ENCODE measurements around the gene KRT12.

Gene KRT12

DNA sequence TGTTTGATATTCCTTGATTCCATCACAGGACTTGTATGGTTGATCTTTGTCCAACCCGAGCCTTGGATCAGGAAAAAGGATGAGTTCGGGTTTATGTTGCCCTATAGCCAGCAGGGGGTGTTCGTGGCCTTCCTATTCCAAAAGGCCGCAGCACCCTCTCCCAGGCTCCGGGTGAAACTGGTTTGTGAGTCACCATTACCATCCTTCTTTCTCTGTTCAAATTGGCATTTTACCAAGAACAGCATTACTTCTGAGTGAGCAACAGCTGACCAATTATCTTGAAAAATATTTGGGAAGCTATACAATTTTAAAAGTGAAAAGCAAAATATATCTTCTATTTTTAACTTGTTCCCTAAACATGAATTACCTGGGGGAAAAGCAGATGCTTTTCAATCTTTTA is 42.3 kb upstream of the KRT12 start:
- TF ChIP-seq, protein P1, sequence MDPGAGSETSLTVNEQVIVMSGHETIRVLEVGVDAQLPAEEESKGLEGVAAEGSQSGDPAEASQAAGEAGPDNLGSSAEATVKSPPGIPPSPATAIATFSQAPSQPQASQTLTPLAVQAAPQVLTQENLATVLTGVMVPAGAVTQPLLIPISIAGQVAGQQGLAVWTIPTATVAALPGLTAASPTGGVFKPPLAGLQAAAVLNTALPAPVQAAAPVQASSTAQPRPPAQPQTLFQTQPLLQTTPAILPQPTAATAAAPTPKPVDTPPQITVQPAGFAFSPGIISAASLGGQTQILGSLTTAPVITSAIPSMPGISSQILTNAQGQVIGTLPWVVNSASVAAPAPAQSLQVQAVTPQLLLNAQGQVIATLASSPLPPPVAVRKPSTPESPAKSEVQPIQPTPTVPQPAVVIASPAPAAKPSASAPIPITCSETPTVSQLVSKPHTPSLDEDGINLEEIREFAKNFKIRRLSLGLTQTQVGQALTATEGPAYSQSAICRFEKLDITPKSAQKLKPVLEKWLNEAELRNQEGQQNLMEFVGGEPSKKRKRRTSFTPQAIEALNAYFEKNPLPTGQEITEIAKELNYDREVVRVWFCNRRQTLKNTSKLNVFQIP (CRISPR knock-in tag; IDR thresholded peaks at IDR 0.05; ENCODE audit: borderline replicate concordance, low read depth): no peak
- TF ChIP-seq ISL1 (CRISPR knock-in tag; IDR thresholded peaks at IDR 0.05): 0 out of 2 replicates have a peak, but pooled peaks have one; percentile 28
- ATAC-seq: peak; percentile 97

DNA sequence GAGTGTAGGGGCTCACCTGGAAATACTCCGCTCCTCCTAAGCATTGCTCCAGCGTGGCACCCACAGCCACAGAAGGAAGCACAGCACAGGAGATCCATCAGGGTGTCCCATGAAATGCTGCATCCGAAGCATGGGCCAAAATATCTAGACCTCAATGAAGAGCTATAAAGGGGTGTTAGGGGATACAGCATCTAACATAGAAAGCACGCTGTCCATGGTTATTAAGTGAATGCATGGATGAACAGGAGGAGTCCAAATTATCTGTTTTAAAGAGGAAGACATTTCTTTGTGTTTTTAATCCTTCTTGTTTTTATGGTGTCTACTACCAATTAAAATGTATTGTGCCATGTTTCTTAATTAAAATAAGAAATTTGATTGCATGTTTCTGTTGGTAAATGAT is 39.6 kb upstream of the KRT12 start:
- ATAC-seq: no peak
- TF ChIP-seq BACH2 (CRISPR knock-in tag; IDR thresholded peaks at IDR 0.05; ENCODE audit: borderline replicate concordance): no peak
- TF ChIP-seq, protein P1 (CRISPR knock-in tag; IDR thresholded peaks at IDR 0.05; ENCODE audit: borderline replicate concordance, low read depth): no peak
- no peak for TF ChIP-seq ZFP3 (CRISPR knock-in tag; IDR thresholded peaks at IDR 0.05)
- TF ChIP-seq ZFP30 (CRISPR knock-in tag; IDR thresholded peaks at IDR 0.05): no peak
- TF ChIP-seq, protein P2, sequence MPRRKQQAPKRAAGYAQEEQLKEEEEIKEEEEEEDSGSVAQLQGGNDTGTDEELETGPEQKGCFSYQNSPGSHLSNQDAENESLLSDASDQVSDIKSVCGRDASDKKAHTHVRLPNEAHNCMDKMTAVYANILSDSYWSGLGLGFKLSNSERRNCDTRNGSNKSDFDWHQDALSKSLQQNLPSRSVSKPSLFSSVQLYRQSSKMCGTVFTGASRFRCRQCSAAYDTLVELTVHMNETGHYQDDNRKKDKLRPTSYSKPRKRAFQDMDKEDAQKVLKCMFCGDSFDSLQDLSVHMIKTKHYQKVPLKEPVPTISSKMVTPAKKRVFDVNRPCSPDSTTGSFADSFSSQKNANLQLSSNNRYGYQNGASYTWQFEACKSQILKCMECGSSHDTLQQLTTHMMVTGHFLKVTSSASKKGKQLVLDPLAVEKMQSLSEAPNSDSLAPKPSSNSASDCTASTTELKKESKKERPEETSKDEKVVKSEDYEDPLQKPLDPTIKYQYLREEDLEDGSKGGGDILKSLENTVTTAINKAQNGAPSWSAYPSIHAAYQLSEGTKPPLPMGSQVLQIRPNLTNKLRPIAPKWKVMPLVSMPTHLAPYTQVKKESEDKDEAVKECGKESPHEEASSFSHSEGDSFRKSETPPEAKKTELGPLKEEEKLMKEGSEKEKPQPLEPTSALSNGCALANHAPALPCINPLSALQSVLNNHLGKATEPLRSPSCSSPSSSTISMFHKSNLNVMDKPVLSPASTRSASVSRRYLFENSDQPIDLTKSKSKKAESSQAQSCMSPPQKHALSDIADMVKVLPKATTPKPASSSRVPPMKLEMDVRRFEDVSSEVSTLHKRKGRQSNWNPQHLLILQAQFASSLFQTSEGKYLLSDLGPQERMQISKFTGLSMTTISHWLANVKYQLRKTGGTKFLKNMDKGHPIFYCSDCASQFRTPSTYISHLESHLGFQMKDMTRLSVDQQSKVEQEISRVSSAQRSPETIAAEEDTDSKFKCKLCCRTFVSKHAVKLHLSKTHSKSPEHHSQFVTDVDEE (CRISPR knock-in tag; IDR thresholded peaks at IDR 0.05): no peak
- TF ChIP-seq ZNF8 (CRISPR knock-in tag; IDR thresholded peaks at IDR 0.05): no peak
- no peak for TF ChIP-seq TOX (CRISPR knock-in tag; IDR thresholded peaks at IDR 0.05; ENCODE audit: borderline replicate concordance)
- no peak for TF ChIP-seq ZNF565 (CRISPR knock-in tag; conservative IDR thresholded peaks at IDR 0.05; ENCODE audit: low read depth)
- TF ChIP-seq ARNTL (CRISPR knock-in tag; IDR thresholded peaks at IDR 0.05; ENCODE audit: borderline replicate concordance, low read depth): no peak
- TF ChIP-seq ESRRG (CRISPR knock-in tag; IDR thresholded peaks at IDR 0.05): no peak

DNA sequence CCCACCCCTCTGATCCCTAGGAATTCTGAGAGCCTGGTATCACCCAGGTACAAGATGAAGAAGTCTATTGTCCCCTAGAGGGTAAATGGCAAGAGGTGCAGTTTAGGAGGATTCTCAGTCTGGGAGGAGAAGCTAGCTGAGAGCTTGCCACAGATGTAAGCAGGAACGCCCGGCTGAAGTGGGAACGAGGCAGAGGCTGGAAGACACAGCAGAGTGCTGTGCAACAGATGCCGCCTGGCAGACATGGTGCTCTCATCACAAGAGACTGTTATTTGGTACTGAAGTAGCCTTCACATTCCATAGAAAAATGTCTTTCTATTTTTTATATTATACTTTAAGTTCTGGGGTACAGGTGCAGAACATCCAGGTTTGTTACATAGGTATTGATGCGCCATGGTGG is 38.3 kb upstream of the KRT12 start:
- TF ChIP-seq BACH2 (CRISPR knock-in tag; IDR thresholded peaks at IDR 0.05; ENCODE audit: borderline replicate concordance): no peak
- no peak for ATAC-seq

DNA sequence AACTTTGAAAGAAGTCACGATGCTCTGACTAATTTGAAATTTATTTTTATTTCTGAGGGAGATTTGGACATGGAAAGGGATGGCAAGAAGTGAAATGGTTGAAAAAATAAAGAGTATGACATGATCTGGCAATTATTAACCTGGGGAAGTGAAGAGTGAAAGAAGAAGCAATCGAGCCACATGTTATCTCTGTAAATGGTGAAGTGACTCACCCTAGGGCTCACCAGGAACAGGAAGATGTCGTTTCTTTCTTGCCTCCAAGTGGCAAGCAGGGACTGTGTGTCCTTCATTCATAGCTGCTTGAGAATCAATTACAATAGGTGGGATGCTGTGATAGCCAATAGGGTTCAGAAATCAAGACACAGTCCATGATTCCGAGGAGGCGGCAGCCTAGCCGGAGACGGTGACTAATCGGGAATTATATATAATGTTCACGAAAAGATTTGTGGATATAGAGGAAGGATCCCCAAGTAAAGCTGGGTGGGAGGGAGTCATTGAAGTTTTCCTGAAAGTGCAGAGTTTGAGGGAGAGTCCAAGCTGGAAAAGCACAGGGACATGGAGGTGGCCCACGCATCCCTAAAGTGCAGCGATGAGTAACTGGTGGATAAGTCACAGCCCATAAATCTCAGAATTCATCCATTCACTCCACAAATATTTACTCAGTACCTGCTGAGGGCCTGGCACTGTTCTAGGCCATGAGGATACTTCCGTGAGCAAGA is 36.3 kb upstream of the KRT12 start:
- TF ChIP-seq, protein P3, sequence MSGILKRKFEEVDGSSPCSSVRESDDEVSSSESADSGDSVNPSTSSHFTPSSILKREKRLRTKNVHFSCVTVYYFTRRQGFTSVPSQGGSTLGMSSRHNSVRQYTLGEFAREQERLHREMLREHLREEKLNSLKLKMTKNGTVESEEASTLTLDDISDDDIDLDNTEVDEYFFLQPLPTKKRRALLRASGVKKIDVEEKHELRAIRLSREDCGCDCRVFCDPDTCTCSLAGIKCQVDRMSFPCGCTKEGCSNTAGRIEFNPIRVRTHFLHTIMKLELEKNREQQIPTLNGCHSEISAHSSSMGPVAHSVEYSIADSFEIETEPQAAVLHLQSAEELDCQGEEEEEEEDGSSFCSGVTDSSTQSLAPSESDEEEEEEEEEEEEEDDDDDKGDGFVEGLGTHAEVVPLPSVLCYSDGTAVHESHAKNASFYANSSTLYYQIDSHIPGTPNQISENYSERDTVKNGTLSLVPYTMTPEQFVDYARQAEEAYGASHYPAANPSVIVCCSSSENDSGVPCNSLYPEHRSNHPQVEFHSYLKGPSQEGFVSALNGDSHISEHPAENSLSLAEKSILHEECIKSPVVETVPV (CRISPR knock-in tag; IDR thresholded peaks at IDR 0.05): no peak
- no peak for TF ChIP-seq TCF4 (CRISPR knock-in tag; IDR thresholded peaks at IDR 0.05; ENCODE audit: borderline replicate concordance)
- no peak for TF ChIP-seq ESRRG (CRISPR knock-in tag; IDR thresholded peaks at IDR 0.05)
- no peak for TF ChIP-seq OSR1 (CRISPR knock-in tag; IDR thresholded peaks at IDR 0.05)
- TF ChIP-seq ZFP3 (CRISPR knock-in tag; IDR thresholded peaks at IDR 0.05): no peak
- no peak for TF ChIP-seq ISL1 (CRISPR knock-in tag; IDR thresholded peaks at IDR 0.05)
- no peak for TF ChIP-seq ZC3H10 (CRISPR knock-in tag; IDR thresholded peaks at IDR 0.05)
- TF ChIP-seq GLIS3 (CRISPR knock-in tag; IDR thresholded peaks at IDR 0.05): no peak
- no peak for TF ChIP-seq ZFP30 (CRISPR knock-in tag; IDR thresholded peaks at IDR 0.05)
- no peak for TF ChIP-seq RARB (CRISPR knock-in tag; IDR thresholded peaks at IDR 0.05)
- TF ChIP-seq ZNF70 (CRISPR knock-in tag; IDR thresholded peaks at IDR 0.05): no peak
- no peak for TF ChIP-seq ZNF8 (CRISPR knock-in tag; IDR thresholded peaks at IDR 0.05)
- no peak for TF ChIP-seq SNAI2 (CRISPR knock-in tag; IDR thresholded peaks at IDR 0.05)
- TF ChIP-seq TOX (CRISPR knock-in tag; IDR thresholded peaks at IDR 0.05; ENCODE audit: borderline replicate concordance): no peak
- no peak for TF ChIP-seq ZNF565 (CRISPR knock-in tag; conservative IDR thresholded peaks at IDR 0.05; ENCODE audit: low read depth)
- TF ChIP-seq ARNTL (CRISPR knock-in tag; IDR thresholded peaks at IDR 0.05; ENCODE audit: borderline replicate concordance, low read depth): no peak
- peak; percentile 63 for ATAC-seq

All from SK-N-SH treated with all-trans-retinoic acid at 6 μM for 48 hours (cell line).